Hepatocyte (in vitro differentiated cells): ENCODE data around the gene IKZF1. TPM values are rescaled to one million over a fixed set of nuclear protein-coding genes. Genes with fewer than 3 reads are reported as not detected.

Source experiments
- DNase-seq: peaks from one replicate; pipeline ENCODE4 v3.0.0-alpha.2; 2016; ENCODE audit warnings: low spot score
- H2AFZ ChIP-seq: fragments of 200-600 bp; sonication (generic); 2 replicates; pipeline ENCODE4 v1.6.0; 2016; ENCODE audit warnings: antibody characterized with exemption, mild to moderate bottlenecking
- H3K27ac ChIP-seq: fragments of 200-600 bp; sonication (generic); 2 replicates; pipeline ENCODE4 v1.5.1; 2016; ENCODE audit warnings: mild to moderate bottlenecking
- H3K27me3 ChIP-seq: fragments of 200-600 bp; sonication (generic); 2 replicates; pipeline ENCODE4 v1.6.1; 2016
- H3K36me3 ChIP-seq: fragments of 200-600 bp; sonication (generic); replicated peaks from 2 replicates; pipeline ENCODE4 v1.5.1; 2016; ENCODE audit warnings: low read depth; ENCODE audit not compliant: insufficient read depth
- H3K4me1 ChIP-seq: fragments of 200-600 bp; sonication (generic); 2 replicates; pipeline ENCODE4 v1.5.1; 2016; ENCODE audit warnings: mild to moderate bottlenecking, moderate library complexity; ENCODE audit not compliant: insufficient read depth
- H3K4me2 ChIP-seq: fragments of 200-600 bp; sonication (generic); 2 replicates; pipeline ENCODE4 v1.6.0; 2016
- H3K4me3 ChIP-seq: fragments of 200-600 bp; sonication (generic); 2 replicates; pipeline ENCODE4 v1.5.1; 2016; ENCODE audit warnings: mild to moderate bottlenecking
- H3K79me2 ChIP-seq: fragments of 200-600 bp; sonication (generic); 2 replicates; pipeline ENCODE4 v1.6.0; 2017; ENCODE audit warnings: mild to moderate bottlenecking
- H3K9me2 ChIP-seq: fragments of 200-600 bp; sonication (generic); replicated peaks from 2 replicates; pipeline ENCODE4 v1.6.0; 2017; ENCODE audit warnings: mild to moderate bottlenecking; ENCODE audit not compliant: insufficient read depth
- H3K9me3 ChIP-seq: fragments of 200-600 bp; sonication (generic); 2 replicates; pipeline ENCODE4 v1.5.1; 2016; ENCODE audit warnings: low read depth, mild to moderate bottlenecking
- H4K20me1 ChIP-seq: fragments of 200-600 bp; sonication (generic); 2 replicates; pipeline ENCODE4 v1.6.0; 2016; ENCODE audit warnings: mild to moderate bottlenecking; ENCODE audit not compliant: insufficient read depth, poor library complexity, severe bottlenecking
- CTCF ChIP-seq: fragments of 200-600 bp; sonication (generic); IDR thresholded peaks from 2 replicates; pipeline ENCODE4 v1.5.1; 2016; ENCODE audit warnings: antibody characterized with exemption, mild to moderate bottlenecking; ENCODE audit not compliant: poor library complexity
- EZH2 ChIP-seq: fragments of 200-600 bp; sonication (generic); IDR thresholded peaks from 2 replicates; pipeline ENCODE4 v1.6.1; 2016; ENCODE audit warnings: antibody characterized with exemption, mild to moderate bottlenecking, borderline replicate concordance
- EZH2phosphoT487 ChIP-seq: fragments of 200-600 bp; sonication (generic); IDR thresholded peaks from one replicate; pipeline ENCODE4 v1.6.1; 2018; ENCODE audit warnings: antibody characterized with exemption, mild to moderate bottlenecking, low read depth, moderate library complexity; ENCODE audit not compliant: unreplicated experiment, severe bottlenecking
- WGBS: methylation state at CpG from one replicate; pipeline ENCODE4 v1.1.6; 2016; ENCODE audit warnings: low lambda C conversion rate; ENCODE audit errors: missing lambda C conversion rate; 5-methylcytosine and 5-hydroxymethylcytosine counted together
- polyA plus RNA-seq: library from polyadenylated mRNA; unstranded; fragments of >200 nt; fragmentation: Nextera tagmentation; extraction: Ambion mirVana; gene quantifications from 2 replicates; pipeline ENCODE4 v1.2.1, GENCODE V29; 2016
- total RNA-seq: library from RNA; depleted of rRNA; stranded (reverse); fragments of >200 nt; gene quantifications from 2 replicates; pipeline ENCODE4 v1.2.3, GENCODE V29; 2014

IKZF1 gene
- total and polyA plus RNA-seq, 2 experiments from 2014 or later: 0.16 to 0.47 TPM

- Histone ChIP-seq H3K79me2 (no peaks in the 10 kb centered on the region), H4K20me1 (no peaks in the 10 kb centered on the region), H3K27ac (no peak overlapping the region), H3K27me3 (no peaks in the 10 kb centered on the region), H3K36me3 (no peaks in the 10 kb centered on the region), H3K9me2 (no peaks in the 10 kb centered on the region), H2AFZ (no peak overlapping the region), H3K4me2 (no peak overlapping the region), H3K4me3 (no peak overlapping the region), H3K4me1 (peaks cover 5% of the 10 kb centered on the region), H3K9me3 (no peaks in the 10 kb centered on the region)
- no peak for DNase-seq
- no peak for TF ChIP-seq EZH2phosphoT487
- no peak for TF ChIP-seq EZH2
- TF ChIP-seq CTCF: no peak
- WGBS: 79% methylated on average over 2 of the region's 2 CpGs
Observed at GRCh38 chr7:50431316-50431715, 126.8 kb downstream of the IKZF1 start.

GRCh38 chr7:50431722-50432305, 127.3 kb downstream of the IKZF1 start:
- no peak for TF ChIP-seq CTCF
- TF ChIP-seq EZH2: no peak
- no peak for TF ChIP-seq EZH2phosphoT487
- WGBS: 68% methylated on average over 4 of the region's 4 CpGs
- Histone ChIP-seq H3K4me1 (peaks cover 5% of the 10 kb centered on the region), H3K9me3 (no peaks in the 10 kb centered on the region), H3K36me3 (no peaks in the 10 kb centered on the region), H3K79me2 (no peaks in the 10 kb centered on the region), H3K4me3 (no peak overlapping the region), H4K20me1 (no peaks in the 10 kb centered on the region), H3K4me2 (no peak overlapping the region), H2AFZ (no peak overlapping the region), H3K9me2 (no peaks in the 10 kb centered on the region), H3K27ac (no peak overlapping the region), H3K27me3 (no peaks in the 10 kb centered on the region)
- no peak for DNase-seq

- no peaks in the 10 kb centered on the region for H3K36me3 ChIP-seq
- H3K79me2 ChIP-seq: no peaks in the 10 kb centered on the region
- H3K9me3 ChIP-seq: no peaks in the 10 kb centered on the region
- H4K20me1 ChIP-seq: no peaks in the 10 kb centered on the region
- no peak overlapping the region for H2AFZ ChIP-seq
- no peaks in the 10 kb centered on the region for H3K27me3 ChIP-seq
- no peaks in the 10 kb centered on the region for H3K4me1 ChIP-seq
- no peak for DNase-seq
- H3K9me2 ChIP-seq: no peaks in the 10 kb centered on the region
- H3K4me2 ChIP-seq: no peak overlapping the region
- H3K27ac ChIP-seq: no peak overlapping the region
- 74% methylated on average over 3 of the region's 3 CpGs for WGBS
- TF ChIP-seq EZH2phosphoT487 (no peak), CTCF (no peak), EZH2 (no peak)
- H3K4me3 ChIP-seq: no peak overlapping the region
Observed at GRCh38 chr7:50436133-50436806, 131.8 kb downstream of the IKZF1 start.
